Stimulated activated CD8-positive, alpha-beta memory T cell treated with anti-CD3 and anti-CD28 coated beads, Interleukin-7, amount 100 ng/mL, for 48 hours (primary cell): ENCODE measurements around the gene RPS27A.
"Not testable (repeated sequence)": the region's sequence is repeated elsewhere in the genome, so short reads cannot be mapped to it uniquely, and the experiment has no call there.

Experiments used
- DNase-seq, 2 donors: peaks; one replicate each; pipeline ENCODE4 v3.0.0-alpha.2; 2020; ENCODE audit warnings: low read depth in 1 of 2; ENCODE audit errors: extremely low read depth in 1 of 2

Gene RPS27A

GRCh38 chr2:55232084-55232862 is at the start of gene RPS27A, which contains the start of gene CLHC1:
TSS of gene RPS27A (plus strand) at chr2:55232688. CDS start at chr2:55232825, 137 bp downstream.
TSS of gene CLHC1 (minus strand) at chr2:55232293. CDS start at chr2:55222411, 9,882 bp downstream.
- peak; percentile 73 to 83 for DNase-seq

GRCh38 chr2:55186837-55187236 is 45.7 kb upstream of the RPS27A start:
- not testable (repeated sequence) for DNase-seq

GRCh38 chr2:55191888-55192287 is 40.6 kb upstream of the RPS27A start:
- not testable (repeated sequence) for DNase-seq

- DNase-seq, result no peak
Observed at GRCh38 chr2:55196526-55196925, 36.0 kb upstream of the RPS27A start.

GRCh38 chr2:55200416-55200815 is 32.1 kb upstream of the RPS27A start:
- DNase-seq, result no peak

- no peak for DNase-seq
Observed at GRCh38 chr2:55204536-55204935, 28.0 kb upstream of the RPS27A start.

- DNase-seq, result no peak
Observed at GRCh38 chr2:55204950-55205349, 27.5 kb upstream of the RPS27A start.

GRCh38 chr2:55213822-55214221 is 18.7 kb upstream of the RPS27A start:
- DNase-seq, result no peak

GRCh38 chr2:55223958-55224760 is 8.3 kb upstream of the RPS27A start:
- DNase-seq, result no peak

- DNase-seq, result no peak
Observed at GRCh38 chr2:55224761-55225261, 7.7 kb upstream of the RPS27A start.

GRCh38 chr2:55225481-55226020 is 6.9 kb upstream of the RPS27A start:
- no peak for DNase-seq

GRCh38 chr2:55227437-55228225 is 4.9 kb upstream of the RPS27A start:
- not testable (repeated sequence) for DNase-seq

- no peak for DNase-seq
Observed at GRCh38 chr2:55228226-55228563, 4.3 kb upstream of the RPS27A start.

- DNase-seq, result no peak
Observed at GRCh38 chr2:55229221-55229620, 3.3 kb upstream of the RPS27A start.

GRCh38 chr2:55230551-55230950 is 1.9 kb upstream of the RPS27A start:
- DNase-seq, result no peak

- DNase-seq, result no peak
Observed at GRCh38 chr2:55231546-55232083, 873 bp upstream of the RPS27A start.

GRCh38 chr2:55232863-55233657 is 572 bp downstream of the RPS27A start:
- no peak for DNase-seq

- DNase-seq, result no peak
Observed at GRCh38 chr2:55233658-55233940, 1.1 kb downstream of the RPS27A start.

GRCh38 chr2:55235724-55236538 is 3.4 kb downstream of the RPS27A start:
- DNase-seq, result no peak
